Adrenal gland (tissue), 12 donors: ENCODE data around the gene SPATA4. TPM values are rescaled to one million over a fixed set of nuclear protein-coding genes. Genes with fewer than 3 reads are reported as not detected.

Experiments used
- DNase-seq, 7 donors: peaks; one replicate each; pipeline ENCODE4 v3.0.0-alpha.2; 2019 to 2020
- H3K27ac ChIP-seq, 5 donors: fragments of 200-600 bp; sonication (generic) in 4 of 5; 1 replicate in 3 of 5; 2 replicates in 2 of 5; pipeline versions ENCODE4 v1.5.1 to v1.8.0; 2016 to 2020; ENCODE audit warnings: mild to moderate bottlenecking in 1 of 5
- H3K27me3 ChIP-seq: fragments of 200-600 bp; 2 replicates; pipeline ENCODE4 v1.8.0; 2021
- H3K36me3 ChIP-seq, 2 donors: fragments of 200-600 bp; replicated peaks in 1 of 2; 1 replicate in 1 of 2; 2 replicates in 1 of 2; pipeline versions ENCODE4 v1.5.1 to v1.8.0; 2018 to 2022
- H3K4me1 ChIP-seq, 2 donors: fragments of 200-600 bp; replicated peaks in 1 of 2; 1 replicate in 1 of 2; 2 replicates in 1 of 2; pipeline versions ENCODE4 v1.5.1 to v1.8.0; 2018 to 2021
- H3K4me3 ChIP-seq, 4 donors: fragments of 200-600 bp; sonication (generic) in 3 of 4; one replicate each; pipeline ENCODE4 v1.5.1; 2016 to 2018
- H3K9me3 ChIP-seq, 3 donors: fragments of 200-600 bp; sonication (generic) in 1 of 3; replicated peaks in 1 of 3; 1 replicate in 2 of 3; 2 replicates in 1 of 3; pipeline versions ENCODE4 v1.5.1 to v1.8.0; 2016 to 2021
- CTCF ChIP-seq, 6 experiments: fragments of 450-650 bp in 4 of 6; fragments of 200-600 bp in 2 of 6; sonication (generic) in 1 of 6; IDR thresholded peaks; 1 replicate in 5 of 6; 2 replicates in 1 of 6; pipeline versions ENCODE4 v1.5.1 to v1.8.0; 2016 to 2021; ENCODE audit warnings: antibody characterized with exemption in 6 of 6, mild to moderate bottlenecking in 2 of 6, moderate library complexity in 1 of 6
- POLR2A ChIP-seq, 2 donors: fragments of 450-650 bp; IDR thresholded peaks; one replicate each; pipeline ENCODE4 v1.6.1; 2017; ENCODE audit warnings: antibody characterized with exemption in 2 of 2, mild to moderate bottlenecking in 2 of 2, moderate library complexity in 1 of 2
- WGBS, 4 donors: extraction: QIAGEN DNeasy Blood & Tissue Kit in 2 of 4; methylation state at CpG; one replicate each; pipeline versions ENCODE4 v1.1.5 to v1.1.7; 2013 to 2017; 5-methylcytosine and 5-hydroxymethylcytosine counted together
- intact Hi-C, 2 donors: fragments of 100-400 bp; cut with DNase I; formaldehyde crosslinking; loops; one replicate each; pipeline versions ENCODE4 v1.14.1 to v1.15.0; 2022 to 2023
- polyA plus RNA-seq, 3 donors: library from polyadenylated mRNA; stranded (reverse); fragments of 200-250 nt in 2 of 3; fragments of 350-450 nt in 1 of 3; fragmentation: Illumina TruSeq in 1 of 3; extraction: RNeasy Lipid Tissue Mini Kit (QIAGEN cat#74804) in 1 of 3; gene quantifications; one replicate each; pipeline ENCODE4 v1.2.3, GENCODE V29; 2013 to 2014
- total RNA-seq, 9 donors: library from RNA; depleted of rRNA in 4 of 9; stranded (reverse); fragments of >200 nt in 4 of 9; fragments of 120-200 nt in 1 of 9; fragmentation: NEBNext Ultra II Directional in 1 of 9; extraction: Animal tissue kit (Norgen Biotek cat#: 25700) in 1 of 9; gene quantifications; one replicate each; pipeline versions ENCODE4 v1.1.0 to v1.2.4, GENCODE V29; 2013 to 2023
- donor health status: healthy with polysubstance abuse.
- donor health status: Bipolar disorder and iron deficiency.
- donor health status: DM: yes; HTN: yes; CAD: no.
- donor health status: DM: no; HTN: no; CAD: no.
- donor health status: DM: no; HTN: no; CAD: no.
- donor health status: DM: yes; HTN: yes; CAD: no.

SPATA4 gene
- total and polyA plus RNA-seq, 12 donors, result 0.13 to 0.83 (median 0.33) TPM; not detected in 5

GRCh38 chr4:176238157-176238610 lies 42.8 kb upstream of the SPATA4 start:
- Histone ChIP-seq H3K36me3 (no peaks in the 10 kb centered on the region), H3K27me3 (no peaks in the 10 kb centered on the region), H3K4me3 (no peak overlapping the region), H3K9me3 (no peaks in the 10 kb centered on the region), H3K27ac (no peak overlapping the region), H3K4me1 (no peaks in the 10 kb centered on the region)
- no peak for TF ChIP-seq POLR2A (IDR thresholded peaks at IDR 0.05)
- no peak for TF ChIP-seq CTCF (IDR thresholded peaks at IDR 0.05)
- intact Hi-C loops, result no loop called here
- WGBS, 4 donors, result 51 to 63% (median 60%) methylated on average over 6 to 7 of the region's 7 CpGs
- DNase-seq, result no peak

GRCh38 chr4:176236946-176237345 lies 41.6 kb upstream of the SPATA4 start:
- Histone ChIP-seq H3K9me3 (no peaks in the 10 kb centered on the region), H3K4me3 (no peak overlapping the region), H3K4me1 (no peaks in the 10 kb centered on the region), H3K27me3 (no peaks in the 10 kb centered on the region), H3K36me3 (no peaks in the 10 kb centered on the region), H3K27ac (no peak overlapping the region)
- WGBS, 4 donors, result 62 to 73% (median 68%) methylated on average over 5 of the region's 5 CpGs
- no peak for DNase-seq
- TF ChIP-seq CTCF (IDR thresholded peaks at IDR 0.05) (no peak), POLR2A (IDR thresholded peaks at IDR 0.05) (no peak)
- intact Hi-C loops, result no loop called here

GRCh38 chr4:176230836-176231235 lies 35.5 kb upstream of the SPATA4 start:
- Histone ChIP-seq H3K27me3 (no peaks in the 10 kb centered on the region), H3K36me3 (no peaks in the 10 kb centered on the region), H3K27ac (no peak overlapping the region), H3K4me1 (no peaks in the 10 kb centered on the region), H3K4me3 (no peak overlapping the region), H3K9me3 (no peaks in the 10 kb centered on the region)
- no peak for DNase-seq
- 61 to 77% (median 72%) methylated on average over 4 of the region's 4 CpGs for WGBS, 4 donors
- TF ChIP-seq POLR2A (IDR thresholded peaks at IDR 0.05) (no peak), CTCF (IDR thresholded peaks at IDR 0.05) (no peak)
- intact Hi-C loops, result no loop called here

GRCh38 chr4:176229645-176230044 lies 34.3 kb upstream of the SPATA4 start:
- intact Hi-C loops, result no loop called here
- Histone ChIP-seq H3K36me3 (no peaks in the 10 kb centered on the region), H3K4me3 (no peak overlapping the region), H3K4me1 (no peaks in the 10 kb centered on the region), H3K9me3 (no peaks in the 10 kb centered on the region), H3K27ac (no peak overlapping the region), H3K27me3 (no peaks in the 10 kb centered on the region)
- TF ChIP-seq POLR2A (IDR thresholded peaks at IDR 0.05), result no peak
- DNase-seq, result no peak
- 49 to 69% (median 55%) methylated on average over 4 of the region's 4 CpGs for WGBS, 4 donors

GRCh38 chr4:176226736-176227135 lies 31.4 kb upstream of the SPATA4 start:
- no peaks in the 10 kb centered on the region for H3K4me1 ChIP-seq
- no peak for TF ChIP-seq POLR2A (IDR thresholded peaks at IDR 0.05)
- TF ChIP-seq CTCF (IDR thresholded peaks at IDR 0.05), result no peak
- no peak for DNase-seq
- no peaks in the 10 kb centered on the region for H3K27me3 ChIP-seq
- H3K36me3 ChIP-seq, result no peaks in the 10 kb centered on the region
- intact Hi-C loops, result no loop called here
- no peaks in the 10 kb centered on the region for H3K9me3 ChIP-seq
- no peak overlapping the region for H3K27ac ChIP-seq
- H3K4me3 ChIP-seq, result no peak overlapping the region
- 39 to 69% (median 58%) methylated on average over 5 of the region's 5 CpGs for WGBS, 4 donors
